ENCODE measurements around the gene TMEM52.

- TF ChIP-seq CTCF (conservative IDR thresholded peaks at IDR 0.05 in 1 of 2, IDR thresholded peaks at IDR 0.05 in 1 of 2; ENCODE audit: extremely low read depth in 1 of 2, insufficient read depth in 1 of 2, low read depth in 1 of 2, low read length in 2 of 2): no peak
- no peak for TF ChIP-seq EZH2 (IDR thresholded peaks at IDR 0.05; ENCODE audit: borderline replicate concordance, low read length)
Observed at GRCh38 chr1:1879942-1880341, 39.1 kb downstream of the TMEM52 start.
